ENCODE measurements around the gene EVA1B.

Gene EVA1B

GRCh38 chr1:36345353-36345752 is 21.9 kb upstream of the EVA1B start:
- no peak for DNase-seq

GRCh38 chr1:36344395-36344680 is 20.9 kb upstream of the EVA1B start:
- DNase-seq: no peak

- DNase-seq: no peak
Measured at GRCh38 chr1:36343651-36344394, 20.4 kb upstream of the EVA1B start.

- no peak for DNase-seq
Measured at GRCh38 chr1:36342426-36343185, 19.2 kb upstream of the EVA1B start.

GRCh38 chr1:36341626-36342320 is 18.3 kb upstream of the EVA1B start:
- no peak for DNase-seq

- no peak for DNase-seq
Measured at GRCh38 chr1:36339615-36340014, 16.2 kb upstream of the EVA1B start.

- DNase-seq: no peak
Measured at GRCh38 chr1:36339215-36339614, 15.8 kb upstream of the EVA1B start.

- no peak for DNase-seq
Measured at GRCh38 chr1:36337830-36338229, 14.4 kb upstream of the EVA1B start.

GRCh38 chr1:36330940-36331339 is 7.5 kb upstream of the EVA1B start:
- DNase-seq: no peak

GRCh38 chr1:36329817-36330216 is 6.4 kb upstream of the EVA1B start:
- DNase-seq: no peak

GRCh38 chr1:36328713-36329112 is 5.3 kb upstream of the EVA1B start:
- DNase-seq: no peak

- no peak for DNase-seq
Measured at GRCh38 chr1:36328088-36328480, 4.6 kb upstream of the EVA1B start.

GRCh38 chr1:36327421-36328087 is 4.1 kb upstream of the EVA1B start:
- no peak for DNase-seq

- no peak for DNase-seq
Measured at GRCh38 chr1:36326499-36326898, 3.1 kb upstream of the EVA1B start.

GRCh38 chr1:36324353-36324703 is 883 bp upstream of the EVA1B start:
- no peak for DNase-seq

- DNase-seq: no peak
Measured at GRCh38 chr1:36322786-36323635, 434 bp downstream of the EVA1B start.

GRCh38 chr1:36322041-36322785 is 1.2 kb downstream of the EVA1B start:
- DNase-seq: no peak

GRCh38 chr1:36321119-36321951 is 2.1 kb downstream of the EVA1B start:
- DNase-seq: no peak

- no peak for DNase-seq
Measured at GRCh38 chr1:36320767-36321118, 2.7 kb downstream of the EVA1B start.

GRCh38 chr1:36320291-36320761 is 3.1 kb downstream of the EVA1B start:
- DNase-seq: no peak

GRCh38 chr1:36309397-36309796 is 14.0 kb downstream of the EVA1B start:
- DNase-seq: no peak

Data from NCI-H1436 treated with DMSO at 0.1 percent for 48 hours (cell line).